NCI-H2196 (cell line): Measurements from ENCODE around the gene JAG2.

ENCODE experiments used
- DNase-seq: peaks from one replicate; lab custom pipeline; 2025; ENCODE audit not compliant: unreplicated experiment; lab: John Stamatoyannopoulos, UW

The JAG2 gene

DNA sequence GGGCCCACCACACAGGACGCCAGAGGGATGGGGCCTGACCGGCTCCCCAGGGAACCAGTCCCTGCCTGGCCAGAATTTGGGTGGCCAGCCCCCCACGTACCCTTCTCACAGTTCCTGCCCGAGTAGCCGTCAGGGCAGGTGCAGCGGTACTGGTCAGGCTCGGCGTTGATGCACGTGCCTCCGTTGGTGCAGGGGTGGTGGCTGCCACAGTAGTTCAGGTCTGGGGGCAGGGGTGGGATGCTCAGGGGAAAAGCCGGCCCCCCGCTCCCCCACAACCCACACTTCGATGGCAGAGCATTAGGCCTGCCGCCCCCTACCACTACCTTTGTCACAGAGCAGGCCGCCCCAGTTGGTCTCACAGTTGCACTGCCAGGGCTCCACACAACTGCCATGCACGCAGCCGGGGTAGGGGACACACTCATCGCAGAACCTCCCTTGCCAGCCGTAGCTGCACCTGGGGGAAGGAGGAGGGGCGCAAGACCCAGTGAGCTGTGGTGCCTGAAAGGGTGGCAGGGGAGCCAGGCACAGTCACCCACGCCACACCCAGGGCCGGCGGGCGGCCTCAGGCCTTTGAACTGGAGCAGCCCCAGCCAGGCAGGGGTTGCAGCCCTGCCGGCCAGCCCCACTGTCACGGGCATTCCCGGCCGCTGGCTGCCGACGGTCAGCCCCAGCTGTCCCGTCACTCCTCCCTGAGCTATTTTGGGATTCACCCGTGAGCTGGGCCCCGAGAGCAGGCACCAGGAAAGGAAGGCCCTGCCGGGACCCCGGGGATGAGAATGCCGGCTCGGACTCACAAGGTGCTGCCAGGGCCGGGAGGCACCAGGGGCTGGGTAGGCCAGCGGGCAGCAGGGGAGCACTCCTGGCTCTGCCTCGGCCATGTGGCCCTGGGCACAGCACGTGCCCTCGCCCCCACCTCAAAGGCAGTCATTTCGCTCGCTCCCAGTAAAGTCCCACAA is 16.5 kb downstream of the JAG2 start:
- DNase-seq = no peak

DNA sequence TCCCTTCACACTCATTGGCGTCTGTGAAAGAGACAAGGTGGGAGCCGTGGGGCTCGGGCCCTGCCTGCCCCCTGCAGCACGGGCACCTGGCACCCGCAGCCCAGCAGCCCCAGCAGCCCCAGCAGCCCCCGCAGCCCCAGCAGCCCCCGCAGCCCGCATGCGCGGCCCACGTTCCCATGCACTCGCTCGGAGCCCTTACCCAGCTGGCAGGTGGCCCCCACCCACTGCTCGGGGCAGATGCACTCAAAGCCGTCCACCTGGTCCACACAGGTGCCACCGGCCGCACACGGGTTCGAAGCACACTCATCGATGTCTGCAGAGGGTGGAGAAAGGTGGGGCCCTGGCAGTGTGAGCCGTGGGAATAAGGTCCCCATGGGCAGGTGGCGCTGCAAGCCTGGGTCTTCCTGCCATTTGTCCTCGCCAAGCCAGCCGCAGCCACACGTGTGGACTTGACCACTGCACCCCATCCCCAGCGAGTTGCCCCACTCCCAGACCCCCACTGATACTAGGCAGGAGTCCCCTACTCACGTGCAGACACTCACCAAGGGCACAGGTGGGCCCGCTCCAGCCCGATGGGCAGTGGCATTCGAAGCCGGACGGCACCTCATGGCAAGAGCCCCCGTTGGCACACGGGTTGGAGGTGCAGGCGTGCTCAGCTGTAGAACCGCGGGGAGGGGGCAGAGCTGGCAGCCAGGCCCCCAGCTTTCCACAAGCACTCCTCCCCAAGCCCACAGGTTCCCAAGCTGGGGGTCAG is 17.3 kb downstream of the JAG2 start:
- DNase-seq = no peak

DNA sequence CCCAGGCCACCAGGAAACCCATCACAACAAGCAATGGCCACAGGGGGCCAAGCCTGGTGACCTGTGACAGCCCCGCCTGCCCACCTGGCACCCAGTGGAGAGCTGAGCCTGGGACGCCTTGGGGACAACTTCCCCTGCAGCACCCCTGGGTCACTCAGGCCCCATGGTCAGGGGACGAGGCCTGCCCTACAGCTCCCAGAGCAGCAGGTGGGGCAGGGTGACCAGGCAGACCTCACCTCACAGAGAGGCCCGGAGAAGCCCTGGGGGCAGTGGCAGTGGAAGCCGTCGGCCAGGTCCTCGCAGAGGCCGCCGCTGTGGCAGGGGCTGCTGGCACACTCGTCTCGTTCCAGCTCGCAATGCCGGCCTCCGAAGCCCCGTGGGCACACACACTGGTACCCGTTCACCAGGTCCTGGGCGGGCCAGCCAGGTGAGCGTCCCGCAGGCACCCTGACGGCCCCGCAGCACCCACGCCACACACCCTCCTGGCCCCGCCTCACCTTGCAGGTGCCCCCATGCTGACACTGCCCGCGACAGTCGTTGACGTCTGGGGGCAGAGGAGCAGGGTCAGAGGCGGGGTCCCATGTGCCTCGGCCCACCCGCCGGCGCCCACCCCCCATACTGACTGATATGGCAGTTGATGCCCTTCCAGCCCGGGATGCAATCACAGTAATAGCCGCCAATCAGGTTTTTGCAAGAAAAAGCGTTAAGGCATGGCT is 18.1 kb downstream of the JAG2 start:
- no peak for DNase-seq

DNA sequence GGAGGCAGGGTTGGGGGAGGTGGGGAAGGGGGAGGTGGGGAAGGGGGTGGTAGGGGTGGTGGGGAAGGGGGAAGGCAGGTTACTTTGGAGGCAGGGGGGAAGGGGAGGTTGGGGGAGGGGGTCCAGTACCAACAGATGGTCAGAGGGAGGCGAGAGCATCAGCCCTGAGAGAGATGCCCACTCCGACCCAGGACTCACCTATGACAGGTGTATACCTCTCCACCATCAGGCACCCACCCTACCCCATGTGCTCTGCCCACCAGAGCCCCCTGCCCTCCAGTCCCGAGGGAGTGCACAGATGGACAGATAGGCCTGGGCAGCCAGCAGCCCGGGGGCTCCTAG is 18.6 kb downstream of the JAG2 start:
- DNase-seq = no peak

DNA sequence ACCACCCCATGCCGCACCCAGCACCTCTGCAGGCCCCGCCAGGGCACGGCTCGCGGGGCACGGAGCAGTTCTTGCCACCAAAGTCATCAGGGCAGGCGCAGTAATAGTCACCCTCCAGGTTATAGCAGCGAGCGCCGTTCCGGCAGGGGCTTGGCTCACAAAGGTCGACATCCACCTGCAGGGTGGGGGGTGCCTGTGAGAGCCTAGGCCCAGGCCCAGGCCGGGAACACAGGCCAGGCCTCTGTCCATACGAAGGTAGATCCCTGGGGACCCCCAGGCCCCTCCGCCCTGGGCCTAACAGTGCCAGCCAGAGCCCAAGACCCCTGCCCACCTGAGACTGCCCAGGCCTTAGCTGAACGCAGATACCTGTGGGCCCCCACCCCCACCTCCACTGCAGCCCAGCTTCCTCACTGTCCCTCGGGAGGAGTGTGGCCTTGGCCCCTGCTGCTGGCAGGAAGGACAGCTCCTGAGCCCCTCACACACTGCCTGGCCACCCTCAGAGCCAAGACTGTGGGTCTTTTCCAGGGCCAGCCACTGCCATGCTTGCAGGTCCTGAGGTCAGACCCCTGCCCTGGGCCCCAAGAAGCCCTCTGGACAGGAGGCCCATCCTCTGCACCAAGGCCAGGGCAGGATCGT is 19.3 kb downstream of the JAG2 start:
- no peak for DNase-seq

DNA sequence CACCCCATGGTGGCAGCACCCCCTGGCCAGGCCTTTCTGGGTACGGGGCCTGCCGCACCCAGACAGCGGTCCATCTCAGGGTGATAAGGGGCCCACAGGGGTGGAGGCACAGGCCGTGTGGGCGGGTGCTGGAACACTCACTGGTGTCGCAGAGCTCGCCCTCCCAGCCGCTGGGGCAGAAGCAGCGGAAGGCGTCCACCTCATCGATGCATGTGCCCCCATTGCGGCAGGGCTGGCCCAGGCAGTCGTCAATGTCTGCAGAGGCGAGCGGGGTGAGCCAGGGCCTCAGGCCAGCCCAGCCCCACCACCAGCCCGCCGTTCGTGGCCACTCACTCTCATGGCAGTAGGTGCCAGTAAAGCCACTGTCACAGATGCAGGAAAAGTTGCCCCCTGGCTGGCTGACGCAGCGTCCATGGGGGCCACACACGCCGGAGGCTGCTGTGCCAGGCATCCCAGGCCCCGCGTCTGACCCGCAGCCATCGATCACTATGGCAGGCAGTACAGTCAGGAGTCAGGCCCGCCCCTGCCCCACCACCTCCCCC is 19.9 kb downstream of the JAG2 start:
- no peak for DNase-seq

DNA sequence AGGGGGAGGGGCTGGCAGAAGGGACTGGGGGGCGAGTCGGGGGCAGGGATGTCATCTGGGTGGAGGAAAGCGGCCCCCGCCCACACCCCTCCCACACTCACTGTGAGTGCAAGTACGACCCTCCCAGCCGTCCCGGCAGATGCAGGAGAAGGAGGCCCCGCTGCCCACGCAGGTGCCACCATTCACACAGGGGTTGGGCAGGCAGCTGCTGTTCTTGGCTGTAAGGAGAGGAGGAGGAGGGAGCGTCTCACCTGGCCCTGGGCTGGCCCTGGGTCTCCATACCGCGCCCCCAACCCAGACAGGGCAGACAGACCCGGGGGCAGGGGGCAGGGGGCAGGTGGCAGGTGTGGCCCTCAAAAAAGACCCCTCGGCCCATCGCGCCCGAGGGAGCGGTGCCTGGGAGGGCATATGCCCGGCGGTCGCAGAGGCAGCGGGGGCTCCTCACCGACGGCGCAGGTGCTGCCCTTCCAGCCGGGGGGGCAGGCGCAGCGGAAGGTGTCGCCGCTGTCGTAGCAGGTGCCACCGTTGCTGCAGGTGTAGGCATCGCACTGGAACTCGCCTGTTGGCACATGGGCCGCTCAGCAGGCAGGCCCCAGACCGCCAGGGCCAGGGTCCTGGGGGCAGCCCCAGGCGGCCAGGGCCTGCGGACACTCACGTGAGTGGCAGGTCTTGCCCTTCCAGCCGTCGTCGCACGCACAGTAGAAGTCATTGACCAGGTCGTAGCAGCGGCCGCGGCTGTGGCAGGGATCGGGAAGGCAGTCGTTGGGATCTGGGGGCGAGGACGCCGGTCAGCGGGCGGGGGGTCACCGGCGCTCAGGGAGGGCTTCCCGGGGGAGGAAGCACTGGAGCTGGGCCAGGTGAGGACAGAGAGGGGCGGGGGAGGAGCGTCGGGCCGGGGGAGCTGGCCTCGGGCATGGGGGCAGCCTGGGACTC is 20.6 kb downstream of the JAG2 start:
- DNase-seq = no peak

DNA sequence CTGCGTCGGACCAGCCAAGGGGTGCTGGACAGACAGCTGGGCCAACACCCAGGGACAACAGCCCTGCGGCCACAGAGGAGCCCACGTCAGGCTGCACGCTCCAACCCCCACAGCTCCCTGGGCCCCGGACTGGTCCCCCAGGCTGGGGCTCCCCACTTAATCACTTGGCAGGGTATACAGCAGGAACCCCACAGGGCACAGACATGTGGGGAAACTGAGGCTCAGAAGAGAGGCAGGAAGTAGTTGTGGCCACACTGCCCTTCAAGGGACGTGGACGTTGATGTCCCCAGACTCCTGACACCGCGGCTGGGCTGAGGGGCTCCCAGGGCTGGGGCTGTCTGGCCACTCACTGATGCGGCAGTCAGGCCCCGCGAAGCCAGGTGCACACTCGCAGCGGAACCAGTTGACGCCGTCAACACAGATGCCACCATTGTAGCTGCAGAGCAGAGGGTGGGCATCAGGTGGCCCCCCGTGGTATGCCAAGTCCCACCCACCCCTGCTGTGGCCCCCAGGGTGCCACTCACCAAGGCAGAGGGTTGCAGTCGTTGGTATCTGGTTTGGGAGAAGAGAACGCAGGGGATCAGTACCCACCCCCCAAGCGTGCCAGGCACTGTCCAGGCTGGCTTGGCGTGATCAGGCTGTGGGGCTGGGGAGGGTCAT is 21.5 kb downstream of the JAG2 start:
- DNase-seq = no peak

DNA sequence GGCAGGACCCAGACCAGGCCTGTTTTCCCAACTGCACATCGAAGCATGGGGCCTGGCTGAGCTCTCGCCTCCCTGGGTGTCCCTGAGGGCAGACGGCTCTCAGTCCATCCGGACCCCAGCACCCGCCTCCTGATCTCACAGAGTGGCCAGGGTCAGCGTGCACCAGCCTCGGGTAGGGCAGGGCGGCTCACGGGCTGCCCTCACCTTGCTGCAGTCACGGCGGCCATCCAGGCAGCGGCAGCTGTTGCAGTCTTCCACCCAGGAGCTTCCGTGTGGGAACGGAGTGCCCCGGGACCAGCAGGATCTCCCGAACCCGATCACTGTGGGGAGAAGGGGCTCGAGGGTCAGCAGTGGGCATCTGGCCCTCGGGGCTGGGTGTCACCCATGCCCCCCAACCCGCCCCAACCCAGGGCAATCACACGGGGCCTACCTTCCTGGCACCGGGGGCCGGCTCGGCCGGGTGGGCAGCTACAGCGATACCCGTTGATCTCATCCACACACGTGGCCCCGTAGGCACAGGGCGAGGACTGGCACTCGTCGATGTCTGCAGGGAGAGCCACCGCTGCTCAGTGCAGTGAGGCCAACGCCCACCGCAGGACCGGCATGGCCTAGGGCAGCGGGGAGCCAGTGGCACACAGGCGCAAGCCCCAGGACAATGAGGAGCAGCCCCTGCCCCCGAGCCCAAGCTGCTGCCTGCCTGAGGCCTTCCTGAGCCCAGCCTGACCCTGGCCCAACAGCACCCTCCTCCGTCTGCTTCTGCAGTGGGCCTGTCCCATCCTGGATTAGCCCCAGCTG is 22.2 kb downstream of the JAG2 start:
- DNase-seq = no peak

DNA sequence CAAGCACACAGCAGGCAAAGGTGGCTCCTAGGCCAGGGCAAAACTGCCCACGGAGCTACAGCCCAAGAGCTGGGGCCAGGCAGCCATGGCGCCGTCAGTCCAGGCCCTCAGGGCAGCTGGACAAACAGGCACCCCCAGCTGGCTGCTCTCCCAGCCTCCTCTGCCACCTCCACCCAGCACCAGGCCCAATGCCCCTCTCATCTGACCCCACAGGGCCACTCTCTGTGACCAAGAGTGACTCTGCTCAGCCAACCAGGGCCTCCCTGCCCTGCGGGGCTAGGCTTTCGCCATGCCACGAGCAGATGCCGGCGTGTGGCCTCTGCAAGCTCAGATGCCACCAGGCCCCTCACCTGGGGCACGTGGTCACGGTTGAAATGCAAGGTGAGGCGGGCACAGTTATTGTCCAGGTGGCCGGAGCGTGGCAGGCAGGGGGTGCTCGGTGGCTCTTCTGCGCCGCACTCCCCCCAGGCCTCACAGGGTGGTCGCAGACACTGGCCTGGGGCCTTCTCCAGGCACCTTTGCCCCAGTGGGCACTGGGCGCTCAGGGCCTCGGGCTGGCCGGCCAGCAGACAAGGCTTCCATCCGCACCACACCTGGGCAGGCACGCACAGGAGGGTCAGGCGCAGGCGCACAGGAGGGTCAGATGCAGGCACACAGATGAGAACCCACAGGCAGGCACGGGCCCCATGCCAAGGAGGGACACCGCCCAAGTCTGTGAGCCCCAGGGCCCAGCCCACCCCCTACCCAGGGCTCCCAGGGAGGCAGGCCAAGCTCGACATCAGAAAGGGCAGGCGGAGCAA is 23.0 kb downstream of the JAG2 start:
- DNase-seq = no peak

DNA sequence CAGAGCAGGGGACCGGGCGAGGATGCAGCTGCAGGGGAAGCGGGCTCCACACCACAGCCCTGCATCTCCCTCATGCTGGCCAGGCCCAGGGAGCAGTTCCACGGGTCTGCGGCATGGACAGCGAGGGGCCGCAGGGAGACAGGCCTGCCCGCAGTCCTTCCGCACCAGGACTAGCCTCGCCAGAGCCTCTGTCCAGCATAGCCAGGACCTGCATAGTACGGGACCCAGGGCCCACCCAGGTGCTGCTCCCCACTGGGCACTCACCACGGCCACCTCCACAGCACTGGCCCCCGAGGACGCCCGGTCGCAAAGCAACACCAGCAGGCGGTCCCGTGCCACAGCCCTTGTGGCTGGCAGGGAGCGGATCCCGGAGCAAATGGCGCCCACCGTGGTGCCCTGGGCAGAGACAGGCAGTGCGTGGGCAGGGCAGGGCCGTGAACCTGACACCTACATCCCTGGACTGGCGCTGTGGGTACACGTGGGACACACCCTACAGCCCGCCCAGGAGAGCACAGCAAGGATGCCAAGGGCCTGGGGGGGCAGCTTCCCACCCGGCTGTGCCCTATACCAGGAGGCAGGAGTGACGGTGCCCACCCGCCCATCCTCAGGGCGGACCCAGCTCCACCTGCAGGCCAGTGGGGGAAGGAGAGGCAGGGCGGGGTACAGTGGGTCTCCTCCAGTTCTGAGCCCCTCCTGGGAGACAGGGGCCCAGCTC is 23.8 kb downstream of the JAG2 start:
- DNase-seq = no peak

DNA sequence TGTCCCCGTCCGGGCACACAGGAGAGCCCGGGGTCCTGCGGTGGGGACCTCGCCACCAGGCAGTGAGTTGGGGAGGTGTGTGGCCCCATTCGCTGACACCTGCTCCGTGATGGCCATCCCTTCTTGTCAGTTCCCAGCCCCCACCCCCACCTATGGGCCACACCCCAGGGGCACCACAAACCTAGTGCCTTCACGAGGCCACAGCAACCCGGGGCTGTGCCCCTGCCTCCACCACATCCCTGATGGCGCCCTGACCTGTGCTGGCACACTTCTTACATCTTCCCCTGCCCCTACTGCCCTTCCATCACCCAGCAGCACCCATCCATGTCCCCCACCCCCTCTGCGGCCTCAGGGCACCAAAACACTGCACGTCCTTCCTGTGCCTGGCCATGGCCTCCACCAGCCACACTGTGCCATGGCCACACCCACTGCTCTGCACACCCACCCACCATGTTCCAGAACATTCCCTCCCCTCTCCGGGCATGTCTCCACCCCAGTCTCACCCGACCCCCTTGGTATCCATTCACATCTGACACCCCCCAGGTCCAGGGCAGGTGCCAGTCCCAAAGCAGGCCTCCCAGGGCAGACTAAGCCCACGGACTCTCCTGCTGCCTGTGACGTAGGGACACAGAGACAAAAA is 24.4 kb downstream of the JAG2 start:
- DNase-seq = no peak

DNA sequence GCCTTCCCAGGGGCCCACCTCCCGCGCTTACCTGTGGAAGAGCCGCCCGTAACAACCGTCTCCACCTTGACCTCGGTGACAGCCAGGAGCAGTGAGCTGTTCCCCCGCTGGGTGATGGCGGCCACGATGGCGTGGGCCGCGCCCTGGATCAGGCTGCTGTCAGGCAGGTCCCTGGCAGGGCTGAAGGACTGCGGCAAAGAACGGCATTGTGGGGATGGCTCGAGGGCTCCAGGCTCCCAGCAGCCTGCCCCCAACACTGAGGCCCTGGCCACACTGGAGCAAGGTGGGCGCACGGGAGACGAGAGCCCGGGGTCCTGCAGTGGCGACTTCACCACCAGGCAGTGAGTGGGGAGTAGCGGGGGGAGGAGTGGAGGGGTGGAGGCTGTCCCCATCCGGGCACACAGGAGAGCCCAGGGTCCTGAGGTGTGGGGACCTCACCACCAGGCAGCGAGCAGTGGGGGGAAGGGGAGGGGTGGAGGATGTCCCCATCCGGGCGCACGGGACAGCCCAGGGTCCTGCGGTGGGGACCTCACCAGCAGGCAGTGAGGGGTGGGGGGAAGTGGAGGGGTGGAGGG is 25.0 kb downstream of the JAG2 start:
- DNase-seq = no peak

DNA sequence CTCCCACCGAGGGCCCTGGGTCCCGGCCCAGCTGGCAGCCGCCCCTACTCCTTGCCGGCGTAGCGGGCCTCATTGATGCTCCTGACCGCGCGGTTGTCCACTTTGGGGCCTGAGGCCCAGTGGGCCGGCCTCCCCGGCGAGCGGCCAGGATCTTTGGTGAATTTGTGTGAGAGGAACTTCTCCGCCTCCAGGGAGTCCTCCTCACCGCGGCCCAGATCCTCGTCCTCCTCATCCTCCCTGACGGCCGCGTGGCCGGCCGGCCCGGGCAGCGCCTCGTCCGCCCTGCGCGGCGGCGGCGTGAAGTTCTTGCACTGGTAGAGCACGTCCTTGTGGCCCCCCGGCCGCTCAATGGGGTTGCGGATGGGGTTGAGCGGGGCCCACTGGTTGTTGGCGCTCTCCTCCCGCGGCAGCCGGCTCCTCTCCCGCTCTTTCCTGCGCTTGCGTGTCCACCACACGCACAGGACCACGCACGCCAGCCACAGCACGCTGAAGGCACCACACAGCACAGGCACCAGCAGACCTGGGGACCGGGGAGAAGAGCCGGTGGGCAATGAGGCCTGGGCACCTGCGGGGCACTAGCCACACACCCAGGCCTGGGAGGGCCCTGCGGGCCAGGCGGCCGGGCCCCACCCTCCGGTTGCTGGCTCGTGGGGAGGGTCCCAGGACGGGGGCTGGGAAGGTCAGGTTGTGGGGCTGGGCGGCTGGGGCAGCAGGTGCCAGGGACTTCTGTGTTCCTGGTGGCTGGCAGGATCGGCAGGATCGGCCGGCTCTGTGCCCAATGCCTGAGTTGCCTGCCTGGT is 25.7 kb downstream of the JAG2 start:
- DNase-seq = no peak

DNA sequence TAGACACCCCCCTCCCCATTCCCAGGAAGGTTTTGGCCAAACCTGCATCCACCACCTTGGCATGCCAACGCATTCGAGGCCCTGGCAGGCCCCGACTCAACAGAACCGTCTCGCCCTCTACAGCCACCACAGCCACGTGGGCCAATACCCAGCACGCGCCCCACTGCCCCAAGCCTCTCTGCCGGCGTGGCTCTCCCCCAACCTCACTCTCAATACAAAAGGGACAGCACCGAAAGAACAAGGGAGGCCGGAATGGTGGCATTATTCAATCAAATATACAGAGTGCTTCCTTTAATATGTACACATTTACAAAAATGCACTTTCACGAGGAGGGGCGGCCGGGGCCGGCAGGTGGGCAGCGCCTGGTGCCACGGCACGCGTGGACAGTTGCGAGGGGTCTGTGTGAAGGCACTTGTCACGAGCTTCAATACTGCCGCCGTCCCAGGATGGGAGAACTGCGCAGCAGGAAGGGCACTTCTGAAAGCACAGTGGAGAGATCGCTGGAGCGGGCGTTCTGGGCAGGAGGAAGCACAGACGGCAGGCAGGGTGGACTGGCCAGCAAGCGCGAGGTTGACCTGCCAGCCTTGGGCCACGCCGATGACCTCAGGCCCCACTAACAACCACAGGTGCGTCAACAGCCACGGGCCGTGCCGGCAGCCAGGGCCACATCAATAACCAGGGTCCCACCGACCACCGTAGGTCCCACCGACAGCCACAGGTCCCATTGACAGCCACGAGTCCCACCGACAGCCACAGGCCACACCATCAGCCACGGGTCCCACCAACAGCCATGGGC is 26.9 kb downstream of the JAG2 start:
- no peak for DNase-seq
